Tibial artery (tissue), 4 donors: ENCODE data around the gene CYP3A5.

Experiments used
- DNase-seq, 2 donors: peaks; one replicate each; pipeline ENCODE4 v3.0.0-alpha.2; 2019
- H3K27ac ChIP-seq, 2 donors: fragments of 200-600 bp; sonication (generic) in 1 of 2; 1 replicate in 1 of 2; 2 replicates in 1 of 2; pipeline ENCODE4 v1.5.1; 2018 to 2019; ENCODE audit warnings: mild to moderate bottlenecking in 1 of 2
- H3K27me3 ChIP-seq, 2 donors: fragments of 200-600 bp; sonication (generic) in 1 of 2; one replicate each; pipeline versions ENCODE4 v1.5.1 to v1.6.0; 2016 to 2019
- H3K36me3 ChIP-seq, 3 donors: fragments of 200-600 bp; sonication (generic) in 2 of 3; one replicate each; pipeline ENCODE4 v1.5.1; 2016 to 2019; ENCODE audit warnings: mild to moderate bottlenecking in 2 of 3
- H3K4me1 ChIP-seq, 4 donors: fragments of 200-600 bp; sonication (generic) in 2 of 4; 1 replicate in 3 of 4; 2 replicates in 1 of 4; pipeline ENCODE4 v1.5.1; 2016 to 2019
- H3K4me3 ChIP-seq, 2 donors: fragments of 200-600 bp; sonication (generic) in 1 of 2; 1 replicate in 1 of 2; 2 replicates in 1 of 2; pipeline ENCODE4 v1.5.1; 2018 to 2019; ENCODE audit warnings: mild to moderate bottlenecking in 2 of 2
- H3K9me3 ChIP-seq, 3 donors: fragments of 200-600 bp; sonication (generic) in 1 of 3; one replicate each; pipeline ENCODE4 v1.5.1; 2016 to 2019
- CTCF ChIP-seq, 2 experiments: fragments of 200-600 bp in 1 of 2; fragments of 450-650 bp in 1 of 2; IDR thresholded peaks; one replicate each; pipeline ENCODE4 v1.5.1; 2017 to 2019; ENCODE audit warnings: antibody characterized with exemption in 2 of 2, mild to moderate bottlenecking in 1 of 2, moderate library complexity in 1 of 2
- intact Hi-C: fragments of 100-400 bp; cut with DNase I; formaldehyde crosslinking; loops from one replicate; pipeline ENCODE4 v1.15.0; 2023; ENCODE audit warnings: low total_unique reads

CYP3A5 gene

GRCh38 chr7:99648843-99649242 lies 31.0 kb downstream of the CYP3A5 start:
- TF ChIP-seq CTCF (IDR thresholded peaks at IDR 0.05): no peak
- DNase-seq: no peak
- H3K4me1 ChIP-seq: no peaks in the 10 kb centered on the region
- no peak overlapping the region for H3K4me3 ChIP-seq
- no peaks in the 10 kb centered on the region for H3K27me3 ChIP-seq
- intact Hi-C loops: no loop called here
- peaks cover 0 to 4% (median 0%) of the 10 kb centered on the region in 3 donors for H3K9me3 ChIP-seq
- peaks cover 12 to 18% (median 14%) of the 10 kb centered on the region in 3 donors for H3K36me3 ChIP-seq
- H3K27ac ChIP-seq: no peak overlapping the region

- TF ChIP-seq CTCF (IDR thresholded peaks at IDR 0.05): no peak
- peaks cover 18 to 20% (median 19%) of the 10 kb centered on the region in 3 donors for H3K36me3 ChIP-seq
- no peak overlapping the region for H3K4me3 ChIP-seq
- no peak for DNase-seq
- intact Hi-C loops: no loop called here
- H3K27me3 ChIP-seq: no peaks in the 10 kb centered on the region
- peaks cover 0 to 4% (median 0%) of the 10 kb centered on the region in 3 donors for H3K9me3 ChIP-seq
- no peak overlapping the region for H3K27ac ChIP-seq
- H3K4me1 ChIP-seq: no peaks in the 10 kb centered on the region
These were observed 34.2 kb downstream of the CYP3A5 start for GRCh38 chr7:99645590-99645989.

GRCh38 chr7:99644431-99644830 lies 35.4 kb downstream of the CYP3A5 start:
- peaks cover 18 to 20% (median 19%) of the 10 kb centered on the region in 3 donors for H3K36me3 ChIP-seq
- H3K27ac ChIP-seq: no peak overlapping the region
- H3K4me3 ChIP-seq: no peak overlapping the region
- intact Hi-C loops: no loop called here
- H3K4me1 ChIP-seq: no peaks in the 10 kb centered on the region
- no peak for TF ChIP-seq CTCF (IDR thresholded peaks at IDR 0.05)
- H3K9me3 ChIP-seq: peaks cover 0 to 4% (median 0%) of the 10 kb centered on the region in 3 donors
- H3K27me3 ChIP-seq: no peaks in the 10 kb centered on the region
- DNase-seq: no peak

GRCh38 chr7:99643464-99643863 lies 36.3 kb downstream of the CYP3A5 start:
- no peaks in the 10 kb centered on the region for H3K4me1 ChIP-seq
- peaks cover 0 to 4% (median 0%) of the 10 kb centered on the region in 3 donors for H3K9me3 ChIP-seq
- intact Hi-C loops: no loop called here
- no peaks in the 10 kb centered on the region for H3K27me3 ChIP-seq
- no peak overlapping the region for H3K27ac ChIP-seq
- DNase-seq: no peak
- no peak for TF ChIP-seq CTCF (IDR thresholded peaks at IDR 0.05)
- peaks cover 18 to 25% (median 24%) of the 10 kb centered on the region in 3 donors for H3K36me3 ChIP-seq
- H3K4me3 ChIP-seq: no peak overlapping the region

- Histone ChIP-seq H3K4me1 (no peaks in the 10 kb centered on the region), H3K27ac (no peak overlapping the region), H3K9me3 (peaks cover 0 to 4% (median 0%) of the 10 kb centered on the region in 3 donors), H3K27me3 (no peaks in the 10 kb centered on the region), H3K4me3 (no peak overlapping the region), H3K36me3 (peaks cover 16 to 30% (median 29%) of the 10 kb centered on the region in 3 donors)
- intact Hi-C loops: no loop called here
- DNase-seq: no peak
- TF ChIP-seq CTCF (IDR thresholded peaks at IDR 0.05): no peak
These were observed 37.8 kb downstream of the CYP3A5 start for GRCh38 chr7:99642027-99642426.

- Histone ChIP-seq H3K4me1 (no peaks in the 10 kb centered on the region), H3K9me3 (no peaks in the 10 kb centered on the region), H3K27ac (no peak overlapping the region), H3K27me3 (no peaks in the 10 kb centered on the region), H3K36me3 (peaks cover 0 to 25% (median 20%) of the 10 kb centered on the region in 3 donors), H3K4me3 (no peak overlapping the region)
- no peak for DNase-seq
- intact Hi-C loops: no loop called here
- TF ChIP-seq CTCF (IDR thresholded peaks at IDR 0.05): no peak
These were observed 40.5 kb downstream of the CYP3A5 start for GRCh38 chr7:99639267-99639666.
